ENCODE measurements around the gene TMEM130. TPM values are rescaled to one million over a fixed set of nuclear protein-coding genes. Genes with fewer than 3 reads are reported as not detected.

TMEM130 gene
- total RNA-seq, 4 donors from 2014 or later = 1.6 TPM; not detected in 3

GRCh38 chr7:98881561-98882315 lies 11.9 kb upstream of the TMEM130 start:
- H3K27ac ChIP-seq = no peak overlapping the region
- no peaks in the 10 kb centered on the region for H3K27me3 ChIP-seq
- peaks cover 0 to 7% (median 4%) of the 10 kb centered on the region in 4 donors for H3K4me1 ChIP-seq
- TF ChIP-seq POLR2A (IDR thresholded peaks at IDR 0.05) (no peak), CTCF (IDR thresholded peaks at IDR 0.05) (no peak)
- DNase-seq = no peak
- no peaks in the 10 kb centered on the region for H3K9me3 ChIP-seq
- H3K36me3 ChIP-seq = peaks cover 0 to 42% (median 0%) of the 10 kb centered on the region in 3 donors
- no peak overlapping the region for H3K4me3 ChIP-seq

GRCh38 chr7:98880485-98880884 lies 10.7 kb upstream of the TMEM130 start:
- Histone ChIP-seq H3K27me3 (no peaks in the 10 kb centered on the region), H3K4me3 (no peak overlapping the region), H3K9me3 (no peaks in the 10 kb centered on the region), H3K36me3 (peaks cover 0 to 39% (median 0%) of the 10 kb centered on the region in 3 donors), H3K27ac (peak overlapping the region in 1 of 4 donors; percentile 96), H3K4me1 (peaks cover 0 to 7% (median 4%) of the 10 kb centered on the region in 4 donors)
- no peak for DNase-seq
- TF ChIP-seq POLR2A (IDR thresholded peaks at IDR 0.05) (no peak), CTCF (IDR thresholded peaks at IDR 0.05) (no peak)

- TF ChIP-seq POLR2A (IDR thresholded peaks at IDR 0.05) = no peak
- no peak for TF ChIP-seq CTCF (IDR thresholded peaks at IDR 0.05)
- DNase-seq = no peak
- peak overlapping the region; percentile 90 to 96 (median 94) for H3K27ac ChIP-seq
- peak overlapping the region; percentile 94 to 99 (median 98) for H3K4me3 ChIP-seq
- H3K4me1 ChIP-seq = peaks cover 0 to 7% (median 4%) of the 10 kb centered on the region in 4 donors
- H3K9me3 ChIP-seq = no peaks in the 10 kb centered on the region
- no peaks in the 10 kb centered on the region for H3K27me3 ChIP-seq
- H3K36me3 ChIP-seq = peaks cover 0 to 38% (median 0%) of the 10 kb centered on the region in 3 donors
Measured at GRCh38 chr7:98879979-98880315, 10.1 kb upstream of the TMEM130 start.

DNA sequence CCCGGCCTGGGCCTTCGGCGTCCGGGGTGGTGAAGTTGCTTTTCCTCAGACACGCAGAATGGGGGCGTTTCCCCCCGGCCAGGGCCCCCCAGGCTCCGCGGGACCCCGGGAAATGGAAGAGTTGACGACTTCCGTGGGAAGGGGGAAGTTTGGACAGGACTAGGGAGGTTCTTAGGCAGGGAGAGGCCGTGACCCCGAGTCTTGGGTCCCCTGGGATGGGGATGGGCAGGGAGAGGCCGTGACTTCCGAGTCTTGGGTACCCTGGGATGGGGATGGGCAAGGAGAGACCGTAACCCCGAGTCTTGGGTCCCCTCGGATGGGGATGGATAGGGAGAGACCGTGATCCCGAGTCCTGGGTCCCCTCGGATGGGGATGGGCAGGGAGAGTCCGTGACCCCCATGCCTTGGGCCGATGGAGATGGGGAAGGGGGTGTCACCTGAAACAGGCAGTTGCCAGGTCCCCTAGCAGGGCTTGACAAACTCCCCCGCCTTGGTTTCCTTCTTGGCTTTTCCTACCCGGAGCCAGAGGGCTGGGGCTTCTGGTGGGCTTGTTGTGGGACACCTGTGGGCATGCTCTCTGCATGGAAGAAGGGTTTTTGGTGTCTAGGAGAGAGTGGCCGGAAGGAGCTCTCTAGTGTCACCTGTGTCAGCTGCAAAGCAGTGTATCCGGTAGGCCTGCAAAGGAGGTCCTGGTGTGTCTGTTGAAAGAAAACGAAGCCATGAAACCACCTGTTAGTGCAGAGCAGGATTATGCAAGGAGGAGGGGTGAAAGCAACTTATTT lies 9.6 kb upstream of the TMEM130 start:
- no peaks in the 10 kb centered on the region for H3K27me3 ChIP-seq
- H3K9me3 ChIP-seq = no peaks in the 10 kb centered on the region
- H3K4me1 ChIP-seq = peaks cover 0 to 7% (median 4%) of the 10 kb centered on the region in 4 donors
- DNase-seq = peak; percentile 58 to 82 (median 73)
- TF ChIP-seq POLR2A (IDR thresholded peaks at IDR 0.05) = no peak
- TF ChIP-seq CTCF (IDR thresholded peaks at IDR 0.05) = peak in 3 of 6 experiments; percentile 24 to 37 (median 36)
- peak overlapping the region; percentile 90 to 96 (median 94) for H3K27ac ChIP-seq
- peaks cover 0 to 33% (median 0%) of the 10 kb centered on the region in 3 donors for H3K36me3 ChIP-seq
- H3K4me3 ChIP-seq = peak overlapping the region; percentile 94 to 99 (median 98)

DNA sequence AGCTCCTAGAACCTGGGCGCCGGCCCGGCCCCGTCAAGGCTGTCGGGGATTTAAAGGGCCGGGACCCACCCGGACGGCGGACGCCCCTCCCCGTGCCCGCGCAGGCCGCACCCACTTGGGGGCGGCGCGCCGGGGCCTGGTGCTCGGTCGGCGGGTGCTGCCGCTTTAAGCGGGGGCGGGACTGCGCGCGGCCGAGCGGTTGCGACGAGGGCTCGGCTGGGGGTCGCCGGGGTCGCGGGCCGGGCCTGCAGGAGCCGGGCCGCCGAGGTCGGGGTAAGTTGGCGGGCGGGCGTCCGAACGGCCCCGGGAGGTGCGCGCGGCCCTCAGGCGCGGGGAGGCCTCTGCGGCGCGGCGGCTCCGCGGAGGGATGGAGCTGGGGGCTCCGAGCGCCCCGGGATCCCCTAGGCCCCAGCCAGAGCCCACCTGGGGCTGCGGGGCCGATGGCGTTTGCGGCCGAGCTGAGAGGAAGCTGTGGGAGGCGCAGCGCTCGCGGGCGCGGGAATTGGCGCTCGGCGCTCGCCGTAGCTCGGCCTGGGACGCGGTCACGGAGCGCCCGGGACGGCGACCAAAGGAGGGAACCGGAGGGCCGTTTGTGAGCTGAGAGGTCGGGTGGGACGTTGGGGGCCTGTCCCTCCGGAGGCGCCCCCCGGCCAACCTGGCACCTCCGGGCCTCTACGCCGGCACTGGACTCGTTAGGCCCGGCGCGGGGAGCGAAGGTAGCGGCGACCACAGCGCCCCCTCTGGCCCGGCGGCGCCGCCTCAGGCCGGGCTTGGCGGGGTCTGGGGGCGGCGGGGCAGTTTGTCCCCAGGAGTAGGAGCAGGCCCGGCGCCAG lies 8.8 kb upstream of the TMEM130 start, which contains the start of gene TRRAP:
Gene TRRAP, plus strand, starts transcription at position 168 of the 833 bp plus-strand sequence. CDS start 2,619 bp downstream, outside the sequence.
- Histone ChIP-seq H3K36me3 (peaks cover 0 to 25% (median 0%) of the 10 kb centered on the region in 3 donors), H3K4me3 (peak within 1 kb of the TSS; percentile 94 to 99 (median 98)), H3K4me1 (peaks cover 0 to 7% (median 4%) of the 10 kb centered on the region in 4 donors), H3K27ac (peak within 1 kb of the TSS; percentile 90 to 96 (median 94)), H3K27me3 (no peaks in the 10 kb centered on the region), H3K9me3 (no peaks in the 10 kb centered on the region)
- TF ChIP-seq CTCF (IDR thresholded peaks at IDR 0.05) (peak; percentile 59 to 98 (median 91)), POLR2A (IDR thresholded peaks at IDR 0.05) (peak; percentile 33 to 49)
- peak; percentile 65 to 79 (median 78) for DNase-seq

Measured in Peyer's patch (tissue), 4 donors.